HCT116 (cell line): ENCODE data around the gene NKAIN4. TPM values are rescaled to one million over a fixed set of nuclear protein-coding genes. Genes with fewer than 3 reads are reported as not detected.

Experiments used
- ATAC-seq: fragments of 200-7000 bp; cut with Tn5 transposase; 2 replicates; pipeline ENCODE4 v1.9.1; 2020; ENCODE audit warnings: mild to moderate bottlenecking, moderate library complexity
- BruUV-seq: library from RNA; stranded (reverse); fragments of 400-500 nt; replicated peaks from 2 replicates; lab custom pipeline; 2021; lab: Mats Ljungman, UMichigan
- CTCF ChIA-PET: fragments of 300-600 bp; sonication (Branson Sonifier 250); formaldehyde crosslinking; loops from one replicate; lab custom pipeline; 2021; ENCODE audit warnings: antibody characterized with exemption; lab: Charles Lee
- POLR2A ChIA-PET: fragments of 300-600, 350-600 bp; sonication (Branson Sonifier 250); formaldehyde crosslinking; loops from one replicate; lab custom pipeline; 2021; ENCODE audit warnings: antibody characterized with exemption; lab: Charles Lee
- RAD21 ChIA-PET, 2 experiments: fragments of 300-600 bp; sonication (Branson Sonifier 250); formaldehyde crosslinking; loops; one replicate each; lab custom pipeline; 2023; ENCODE audit warnings: low total read pairs in 2 of 2; ENCODE audit not compliant: uncharacterized antibody in 2 of 2, unreplicated experiment in 2 of 2, low non-redundant PET in 1 of 2; lab: Charles Lee
- DNase-seq: peaks from one replicate; pipeline ENCODE4 v3.0.0-alpha.2; 2010; ENCODE audit warnings: low read depth, low spot score
- H2AFZ ChIP-seq: fragments of 200-600 bp; shearing (Covaris generic), sonication (generic); 2 replicates; pipeline ENCODE4 v1.6.1; 2017; ENCODE audit warnings: low read depth, mixed run types, mixed read lengths, antibody characterized with exemption, low read length; ENCODE audit not compliant: poor library complexity, severe bottlenecking
- H3K27ac ChIP-seq: 2 replicates; pipeline ENCODE4 v1.5.1; 2012; ENCODE audit warnings: low read depth, low read length
- H3K27me3 ChIP-seq: fragments of 200-600 bp; sonication (generic); 2 replicates; pipeline ENCODE4 v1.6.1; 2016; ENCODE audit warnings: mixed run types, low read length, mixed read lengths; ENCODE audit not compliant: insufficient read depth
- H3K36me3 ChIP-seq, 2 experiments: fragments of 200-500 bp in 1 of 2; fragments of 200-600 bp in 1 of 2; sonication (Bioruptor generic) in 1 of 2; sonication (generic) in 1 of 2; 2 replicates each; pipeline versions ENCODE4 v1.5.1 to v1.6.1; 2014 to 2016; ENCODE audit warnings: low read length in 2 of 2, inconsistent platforms in 1 of 2, mixed read lengths in 1 of 2, mixed run types in 1 of 2; ENCODE audit not compliant: insufficient read depth in 2 of 2, control insufficient read depth in 1 of 2
- H3K4me1 ChIP-seq, 2 experiments: fragments of 200-600 bp in 1 of 2; sonication (generic) in 1 of 2; 2 replicates each; pipeline versions ENCODE4 v1.5.1 to v1.6.1; 2012 to 2017; ENCODE audit warnings: low read length in 2 of 2, inconsistent platforms in 1 of 2, mild to moderate bottlenecking in 1 of 2, mixed read lengths in 1 of 2, mixed run types in 1 of 2, moderate library complexity in 1 of 2; ENCODE audit not compliant: insufficient read depth in 2 of 2, control insufficient read depth in 1 of 2
- H3K4me2 ChIP-seq: fragments of 200-600 bp; sonication (generic); 2 replicates; pipeline ENCODE4 v1.6.1; 2017; ENCODE audit warnings: mixed run types, low read length, mixed read lengths
- H3K4me3 ChIP-seq, 2 experiments: fragments of 200-600 bp in 1 of 2; sonication (generic) in 1 of 2; replicated peaks in 1 of 2; 2 replicates each; pipeline ENCODE4 v1.5.1; 2011 to 2016; ENCODE audit warnings: low read length in 2 of 2, control low read depth in 1 of 2, low read depth in 1 of 2, mild to moderate bottlenecking in 1 of 2, mixed read lengths in 1 of 2, mixed run types in 1 of 2
- H3K79me2 ChIP-seq: fragments of 200-600 bp; sonication (generic); 2 replicates; pipeline ENCODE4 v1.6.1; 2017; ENCODE audit warnings: mild to moderate bottlenecking, mixed run types, low read length, moderate library complexity, mixed read lengths; ENCODE audit not compliant: insufficient read depth
- H3K9ac ChIP-seq: fragments of 200-600 bp; sonication (generic); 2 replicates; pipeline ENCODE4 v1.6.1; 2016; ENCODE audit warnings: low read length, mixed read lengths
- H3K9me2 ChIP-seq: fragments of 200-600 bp; sonication (generic), shearing (Covaris generic); 2 replicates; pipeline ENCODE4 v1.6.1; 2017; ENCODE audit warnings: mixed run types, mild to moderate bottlenecking, moderate library complexity; ENCODE audit not compliant: insufficient read depth
- H3K9me3 ChIP-seq, 2 experiments: fragments of 200-500 bp in 1 of 2; fragments of 200-600 bp in 1 of 2; sonication (Bioruptor generic) in 1 of 2; sonication (generic) in 1 of 2; 2 replicates each; pipeline ENCODE4 v1.6.1; 2014 to 2017; ENCODE audit warnings: low read length in 2 of 2, mixed read lengths in 2 of 2, inconsistent platforms in 1 of 2, low read depth in 1 of 2, mild to moderate bottlenecking in 1 of 2, mixed run types in 1 of 2, moderate library complexity in 1 of 2; ENCODE audit not compliant: control insufficient read depth in 1 of 2, insufficient read depth in 1 of 2
- H4K20me1 ChIP-seq: fragments of 200-600 bp; sonication (generic), shearing (Covaris generic); 2 replicates; pipeline ENCODE4 v1.6.1; 2017; ENCODE audit warnings: mixed run types, mild to moderate bottlenecking, moderate library complexity; ENCODE audit not compliant: insufficient read depth
- CBX3 ChIP-seq: IDR thresholded peaks from 2 replicates; pipeline ENCODE4 v1.6.1; 2012; ENCODE audit warnings: low read depth
- CEBPB ChIP-seq: IDR thresholded peaks from 2 replicates; pipeline ENCODE4 v1.6.1; 2012; ENCODE audit warnings: low read depth
- EGR1 ChIP-seq: IDR thresholded peaks from 2 replicates; pipeline ENCODE4 v1.6.1; 2012; ENCODE audit warnings: low read depth
- EZH2phosphoT487 ChIP-seq: fragments of 200-600 bp; IDR thresholded peaks from 2 replicates; pipeline ENCODE4 v1.6.1; 2018; ENCODE audit warnings: antibody characterized with exemption, borderline replicate concordance
- FOSL1 ChIP-seq: IDR thresholded peaks from 2 replicates; pipeline ENCODE4 v1.6.1; 2012; ENCODE audit warnings: low read depth
- JUND ChIP-seq: IDR thresholded peaks from 2 replicates; pipeline ENCODE4 v1.6.1; 2012
- POLR2A ChIP-seq: IDR thresholded peaks from 2 replicates; pipeline ENCODE4 v1.7.0; 2011; ENCODE audit warnings: borderline replicate concordance; ENCODE audit not compliant: insufficient read depth, insufficient read length; ENCODE audit errors: extremely low read depth
- POLR2AphosphoS5 ChIP-seq: IDR thresholded peaks from 2 replicates; pipeline ENCODE4 v1.6.1; 2011; ENCODE audit warnings: mild to moderate bottlenecking, low read depth, low read length, moderate library complexity
- SP1 ChIP-seq: IDR thresholded peaks from 2 replicates; pipeline ENCODE4 v1.6.1; 2012; ENCODE audit warnings: low read depth
- SRF ChIP-seq: IDR thresholded peaks from 2 replicates; pipeline ENCODE4 v1.6.1; 2012; ENCODE audit warnings: low read depth
- TCF7L2 ChIP-seq: IDR thresholded peaks from 2 replicates; pipeline ENCODE4 v1.7.0; 2011; ENCODE audit warnings: borderline replicate concordance, inconsistent platforms; ENCODE audit not compliant: insufficient read depth, insufficient read length; ENCODE audit errors: extremely low read depth
- ZFX ChIP-seq: fragments of 450-650 bp; IDR thresholded peaks from 2 replicates; pipeline ENCODE4 v1.6.1; 2017
- ZNF274 ChIP-seq: fragments of 200-500 bp; sonication (Bioruptor generic); IDR thresholded peaks from 2 replicates; pipeline ENCODE4 v1.6.1; 2014; ENCODE audit warnings: mild to moderate bottlenecking, low read depth, low read length, inconsistent platforms
- intact Hi-C: fragments of 100-400 bp; cut with micrococcal nuclease; formaldehyde crosslinking; loops from 2 replicates; pipeline ENCODE4 v1.10.0; 2022
- total RNA-seq: library from RNA; stranded (reverse); gene quantifications from one replicate; pipeline ENCODE4 v1.2.1, GENCODE V29; 2021; ENCODE audit not compliant: unreplicated experiment
- TF ChIP-seq, protein P1 (sequence below): IDR thresholded peaks from 2 replicates; pipeline ENCODE4 v1.6.1; 2011; ENCODE audit warnings: mild to moderate bottlenecking, low read length, moderate library complexity; ENCODE audit not compliant: insufficient replicate concordance; ENCODE audit errors: extremely low read depth

NKAIN4 gene
- total RNA-seq, 1 experiment from 2014 or later, result not detected

DNA sequence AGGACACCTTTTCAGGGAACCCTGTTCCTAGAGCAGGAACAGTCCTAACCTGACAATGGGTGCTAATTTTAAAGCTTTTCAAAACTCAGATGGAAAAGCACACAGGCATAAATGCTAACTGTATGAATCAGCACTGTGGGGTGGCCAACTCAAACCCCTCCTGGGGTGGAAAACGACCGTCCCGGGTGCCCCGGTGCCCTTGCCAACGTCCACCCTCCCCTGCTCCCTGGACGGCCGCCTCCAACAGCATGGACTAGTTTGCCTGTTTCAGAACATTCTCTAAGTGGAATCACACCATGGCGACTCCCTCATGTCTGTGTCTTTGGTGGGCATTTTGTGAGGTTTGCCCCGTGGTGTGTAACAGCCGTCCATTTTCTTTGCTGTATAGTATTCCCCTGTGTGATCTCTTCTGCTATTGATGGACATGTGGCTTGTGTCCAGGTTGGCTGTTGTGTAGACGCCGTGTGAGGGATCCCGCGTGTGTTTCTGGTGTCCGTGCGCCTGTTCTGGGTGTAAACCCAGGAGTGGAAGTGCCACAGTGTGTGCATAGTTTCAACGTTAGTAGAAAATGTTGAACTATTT lies 44.6 kb upstream of the NKAIN4 start:
- no TSS peak for BruUV-seq
- intact Hi-C loops, result no loop called here

More for the DNA sequence above, 44.6 kb upstream of the NKAIN4 start:
- peaks cover 0 to 3% of the 10 kb centered on the region in 2 experiments; a peak in 1 of 4 replicates for H3K9me3 ChIP-seq
- H3K27me3 ChIP-seq, result peaks cover 3% of the 10 kb centered on the region; the same call in 1 of the 2 replicates
- no peak overlapping the region for H3K27ac ChIP-seq
- ChIA-PET CTCF (interaction anchor here (1.4 kb wide), 1 partner anchor 11 kb away, joined by 3 read pairs; no protein-coding TSS in a partner anchor), RAD21 (no interaction called here), POLR2A (no interaction called here)
- no peak for ATAC-seq
- no peak overlapping the region for H2AFZ ChIP-seq
- no peaks in the 10 kb centered on the region for H3K79me2 ChIP-seq
- H3K4me3 ChIP-seq, result no peak overlapping the region
- H3K9ac ChIP-seq, result no peak overlapping the region
- TF ChIP-seq JUND (no peak), POLR2A (no peak), EZH2phosphoT487 (no peak), CEBPB (no peak), EGR1 (no peak), CBX3 (no peak), SRF (no peak), FOSL1 (no peak), SP1 (no peak), ZFX (no peak), ZNF274 (no peak), TCF7L2 (no peak), POLR2AphosphoS5 (no peak)
- TF ChIP-seq, protein P1, sequence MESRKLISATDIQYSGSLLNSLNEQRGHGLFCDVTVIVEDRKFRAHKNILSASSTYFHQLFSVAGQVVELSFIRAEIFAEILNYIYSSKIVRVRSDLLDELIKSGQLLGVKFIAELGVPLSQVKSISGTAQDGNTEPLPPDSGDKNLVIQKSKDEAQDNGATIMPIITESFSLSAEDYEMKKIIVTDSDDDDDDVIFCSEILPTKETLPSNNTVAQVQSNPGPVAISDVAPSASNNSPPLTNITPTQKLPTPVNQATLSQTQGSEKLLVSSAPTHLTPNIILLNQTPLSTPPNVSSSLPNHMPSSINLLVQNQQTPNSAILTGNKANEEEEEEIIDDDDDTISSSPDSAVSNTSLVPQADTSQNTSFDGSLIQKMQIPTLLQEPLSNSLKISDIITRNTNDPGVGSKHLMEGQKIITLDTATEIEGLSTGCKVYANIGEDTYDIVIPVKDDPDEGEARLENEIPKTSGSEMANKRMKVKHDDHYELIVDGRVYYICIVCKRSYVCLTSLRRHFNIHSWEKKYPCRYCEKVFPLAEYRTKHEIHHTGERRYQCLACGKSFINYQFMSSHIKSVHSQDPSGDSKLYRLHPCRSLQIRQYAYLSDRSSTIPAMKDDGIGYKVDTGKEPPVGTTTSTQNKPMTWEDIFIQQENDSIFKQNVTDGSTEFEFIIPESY, result no peak
- no peak for DNase-seq
- no peaks in the 10 kb centered on the region for H3K9me2 ChIP-seq
- no peaks in the 10 kb centered on the region for H3K36me3 ChIP-seq
- H4K20me1 ChIP-seq, result no peaks in the 10 kb centered on the region
- no peak overlapping the region for H3K4me2 ChIP-seq
- peaks cover 0 to 4% of the 10 kb centered on the region in 2 experiments; a peak in 1 of 4 replicates for H3K4me1 ChIP-seq
